CD14-positive monocyte (primary cell): ENCODE measurements around the gene ACSF2. TPM values are rescaled to one million over a fixed set of nuclear protein-coding genes. Genes with fewer than 3 reads are reported as not detected.
A peak's percentile ranks its signal among the peaks of the same experiment; 100 is the strongest.

Experiments used
- DNase-seq, 3 donors: peaks; one replicate each; pipeline ENCODE4 v3.0.0-alpha.2; 2011 to 2022
- H2AFZ ChIP-seq: 2 replicates; pipeline ENCODE4 v1.6.0; 2012; ENCODE audit warnings: mild to moderate bottlenecking, low read depth, low read length, inconsistent platforms; ENCODE audit not compliant: insufficient read depth, poor library complexity, severe bottlenecking
- H3K27ac ChIP-seq, 2 donors: 1 replicate in 1 of 2; 2 replicates in 1 of 2; pipeline ENCODE4 v1.5.1; 2012 to 2013; ENCODE audit warnings: low read length in 2 of 2, control low read depth in 1 of 2, inconsistent platforms in 1 of 2, low read depth in 1 of 2, mild to moderate bottlenecking in 1 of 2
- H3K27me3 ChIP-seq, 2 donors: one replicate each; pipeline versions ENCODE4 v1.6.0 to v1.6.1; 2011 to 2013; ENCODE audit warnings: low read length in 2 of 2; ENCODE audit not compliant: control insufficient read depth in 2 of 2, insufficient read depth in 2 of 2
- H3K36me3 ChIP-seq, 2 donors: replicated peaks in 1 of 2; 1 replicate in 1 of 2; 2 replicates in 1 of 2; pipeline versions ENCODE4 v1.5.1 to v1.6.1; 2012 to 2013; ENCODE audit warnings: low read length in 2 of 2, control low read depth in 1 of 2, inconsistent platforms in 1 of 2, mild to moderate bottlenecking in 1 of 2; ENCODE audit not compliant: insufficient read depth in 2 of 2, control insufficient read depth in 1 of 2
- H3K4me1 ChIP-seq, 2 donors: 1 replicate in 1 of 2; 2 replicates in 1 of 2; pipeline versions ENCODE4 v1.5.1 to v1.6.1; 2012 to 2013; ENCODE audit warnings: low read length in 2 of 2, control low read depth in 1 of 2, inconsistent platforms in 1 of 2, mild to moderate bottlenecking in 1 of 2, moderate library complexity in 1 of 2; ENCODE audit not compliant: insufficient read depth in 2 of 2, control insufficient read depth in 1 of 2
- H3K4me2 ChIP-seq: replicated peaks from 2 replicates; pipeline ENCODE3; 2012; ENCODE audit warnings: low read length, moderate library complexity, mild to moderate bottlenecking; ENCODE audit not compliant: poor library complexity, severe bottlenecking; ENCODE audit errors: extremely low read depth
- H3K4me3 ChIP-seq, 3 experiments: fragments of 200-600 bp in 1 of 3; sonication (generic) in 1 of 3; replicated peaks in 1 of 3; 1 replicate in 2 of 3; 2 replicates in 1 of 3; pipeline ENCODE4 v1.5.1; 2011 to 2013; ENCODE audit warnings: low read length in 3 of 3, mild to moderate bottlenecking in 3 of 3, control low read depth in 2 of 3, low read depth in 2 of 3, inconsistent platforms in 1 of 3, moderate library complexity in 1 of 3
- H3K79me2 ChIP-seq: 2 replicates; pipeline ENCODE4 v1.6.0; 2012; ENCODE audit warnings: mild to moderate bottlenecking, control low read depth, inconsistent platforms, low read length, moderate library complexity; ENCODE audit not compliant: insufficient read depth
- H3K9ac ChIP-seq: 2 replicates; pipeline ENCODE4 v1.6.0; 2017; ENCODE audit warnings: low read length, mild to moderate bottlenecking; ENCODE audit not compliant: insufficient read depth, poor library complexity, severe bottlenecking
- H3K9me3 ChIP-seq, 2 donors: replicated peaks in 1 of 2; 1 replicate in 1 of 2; 2 replicates in 1 of 2; pipeline versions ENCODE4 v1.5.1 to v1.6.1; 2012 to 2013; ENCODE audit warnings: low read length in 2 of 2, control low read depth in 1 of 2; ENCODE audit not compliant: control insufficient read depth in 1 of 2, insufficient read depth in 1 of 2
- H4K20me1 ChIP-seq: 2 replicates; pipeline ENCODE4 v1.6.0; 2012; ENCODE audit warnings: mild to moderate bottlenecking, low read length, control low read depth, moderate library complexity; ENCODE audit not compliant: insufficient read depth
- H3K27ac Mint-ChIP-seq, 7 donors: one replicate each; pipeline ENCODE4 v1.8.0; 2020; ENCODE audit warnings: mild to moderate bottlenecking in 7 of 7, mixed read lengths in 7 of 7, moderate library complexity in 6 of 7, inconsistent platforms in 2 of 7
- H3K27me3 Mint-ChIP-seq, 3 donors: one replicate each; pipeline ENCODE4 v1.8.0; 2021 to 2022; ENCODE audit warnings: low read depth in 3 of 3, mild to moderate bottlenecking in 3 of 3, mixed read lengths in 3 of 3, moderate library complexity in 3 of 3, inconsistent platforms in 1 of 3
- H3K36me3 Mint-ChIP-seq, 2 donors: one replicate each; pipeline ENCODE4 v1.8.0; 2020; ENCODE audit warnings: mixed read lengths in 2 of 2, inconsistent platforms in 1 of 2, mild to moderate bottlenecking in 1 of 2
- H3K4me1 Mint-ChIP-seq: one replicate; pipeline ENCODE4 v1.8.0; 2020; ENCODE audit warnings: mild to moderate bottlenecking, mixed read lengths
- H3K4me3 Mint-ChIP-seq, 2 donors: one replicate each; pipeline ENCODE4 v1.8.0; 2020; ENCODE audit warnings: mild to moderate bottlenecking in 2 of 2, mixed read lengths in 2 of 2, moderate library complexity in 1 of 2
- H3K9me3 Mint-ChIP-seq, 7 donors: one replicate each; pipeline ENCODE4 v1.8.0; 2020 to 2022; ENCODE audit warnings: mixed read lengths in 7 of 7, mild to moderate bottlenecking in 6 of 7, moderate library complexity in 6 of 7, inconsistent platforms in 2 of 7
- WGBS: methylation state at CpG from one replicate; pipeline ENCODE4 v1.1.5; 2013; ENCODE audit warnings: missing lambda C conversion rate; ENCODE audit not compliant: insufficient coverage; 5-methylcytosine and 5-hydroxymethylcytosine counted together
- intact Hi-C, 2 donors: fragments of 100-400 bp; cut with micrococcal nuclease; formaldehyde crosslinking; loops; one replicate each; pipeline versions ENCODE4 v1.15.0 to v1.15.1; 2023
- polyA plus RNA-seq, 3 donors: library from polyadenylated mRNA; depleted of rRNA in 1 of 3; unstranded in 2 of 3; stranded (reverse) in 1 of 3; fragments of 300-500 nt in 2 of 3; fragments of >200 nt in 1 of 3; fragmentation: Illumina TruSeq in 2 of 3; gene quantifications; 1 replicate in 2 of 3; 2 replicates in 1 of 3; pipeline ENCODE4 v1.2.3, GENCODE V29; 2012 to 2021
- TF ChIP-seq, protein P1 (sequence below): fragments of 200-600 bp; IDR thresholded peaks from one replicate; pipeline ENCODE4 v1.8.0; 2022; ENCODE audit warnings: antibody characterized with exemption, mild to moderate bottlenecking

ACSF2 gene
- polyA plus RNA-seq, 3 donors = 2.8 to 24.4 (median 5.5) TPM

- Histone ChIP-seq H3K36me3 (no peaks in the 10 kb centered on the region), H3K4me2 (peak overlapping the region; percentile 72), H3K9ac (peak overlapping the region; percentile 59), H3K9me3 (no peaks in the 10 kb centered on the region), H3K79me2 (no peaks in the 10 kb centered on the region), H3K4me3 (peak overlapping the region in 1 of 3 experiments; percentile 68), H3K4me1 (peaks cover 36 to 39% of the 10 kb centered on the region in 2 donors), H3K27ac (peak overlapping the region; percentile 39 to 79), H3K27me3 (no peaks in the 10 kb centered on the region), H4K20me1 (no peaks in the 10 kb centered on the region), H2AFZ (peak overlapping the region; percentile 77)
- TF ChIP-seq, protein P1, sequence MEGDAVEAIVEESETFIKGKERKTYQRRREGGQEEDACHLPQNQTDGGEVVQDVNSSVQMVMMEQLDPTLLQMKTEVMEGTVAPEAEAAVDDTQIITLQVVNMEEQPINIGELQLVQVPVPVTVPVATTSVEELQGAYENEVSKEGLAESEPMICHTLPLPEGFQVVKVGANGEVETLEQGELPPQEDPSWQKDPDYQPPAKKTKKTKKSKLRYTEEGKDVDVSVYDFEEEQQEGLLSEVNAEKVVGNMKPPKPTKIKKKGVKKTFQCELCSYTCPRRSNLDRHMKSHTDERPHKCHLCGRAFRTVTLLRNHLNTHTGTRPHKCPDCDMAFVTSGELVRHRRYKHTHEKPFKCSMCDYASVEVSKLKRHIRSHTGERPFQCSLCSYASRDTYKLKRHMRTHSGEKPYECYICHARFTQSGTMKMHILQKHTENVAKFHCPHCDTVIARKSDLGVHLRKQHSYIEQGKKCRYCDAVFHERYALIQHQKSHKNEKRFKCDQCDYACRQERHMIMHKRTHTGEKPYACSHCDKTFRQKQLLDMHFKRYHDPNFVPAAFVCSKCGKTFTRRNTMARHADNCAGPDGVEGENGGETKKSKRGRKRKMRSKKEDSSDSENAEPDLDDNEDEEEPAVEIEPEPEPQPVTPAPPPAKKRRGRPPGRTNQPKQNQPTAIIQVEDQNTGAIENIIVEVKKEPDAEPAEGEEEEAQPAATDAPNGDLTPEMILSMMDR = no peak
- peaks cover 0 to 5% (median 3%) of the 10 kb centered on the region in 7 donors for H3K9me3 Mint-ChIP-seq
- 74% methylated on average over 5 of the region's 6 CpGs for WGBS
- peaks cover 0 to 3% (median 3%) of the 10 kb centered on the region in 3 donors for H3K27me3 Mint-ChIP-seq
- H3K4me3 Mint-ChIP-seq = peak overlapping the region in 1 of 2 donors; percentile 69
- DNase-seq = no peak
- intact Hi-C loops = no loop called here
- peaks cover 39% of the 10 kb centered on the region for H3K4me1 Mint-ChIP-seq
- H3K27ac Mint-ChIP-seq = peak overlapping the region in 5 of 7 donors; percentile 84 to 94 (median 89)
- no peaks in the 10 kb centered on the region for H3K36me3 Mint-ChIP-seq
Observed at GRCh38 chr17:50420419-50421112, 5.5 kb upstream of the ACSF2 start.

- Histone ChIP-seq H2AFZ (peak overlapping the region; percentile 77), H3K4me2 (peak overlapping the region; percentile 72), H3K79me2 (no peaks in the 10 kb centered on the region), H4K20me1 (no peaks in the 10 kb centered on the region), H3K27me3 (no peaks in the 10 kb centered on the region), H3K9me3 (no peaks in the 10 kb centered on the region), H3K9ac (peak overlapping the region; percentile 59), H3K4me1 (peaks cover 40 to 44% of the 10 kb centered on the region in 2 donors), H3K36me3 (no peaks in the 10 kb centered on the region), H3K4me3 (peak overlapping the region; percentile 12 to 68 (median 28)), H3K27ac (peak overlapping the region; percentile 39 to 79)
- Mint-ChIP-seq H3K27ac (peak overlapping the region; percentile 68 to 94 (median 85)), H3K4me3 (peak overlapping the region; percentile 69 to 93), H3K36me3 (no peaks in the 10 kb centered on the region), H3K27me3 (peaks cover 0 to 5% (median 3%) of the 10 kb centered on the region in 3 donors), H3K9me3 (peaks cover 0 to 5% (median 3%) of the 10 kb centered on the region in 7 donors), H3K4me1 (peaks cover 42% of the 10 kb centered on the region)
- DNase-seq = peak in 2 of 3 donors; percentile 23 to 35
- TF ChIP-seq, protein P1 = no peak
- intact Hi-C loops = no loop called here
- 67% methylated on average over 1 of the region's 3 CpGs for WGBS
Observed at GRCh38 chr17:50421308-50422051, 4.5 kb upstream of the ACSF2 start.
